Fibroblast of the aortic adventitia (primary cell): ENCODE data around the gene TRIP10. TPM values are rescaled to one million over a fixed set of nuclear protein-coding genes. Genes with fewer than 3 reads are reported as not detected.

ENCODE experiments used
- DNase-seq: peaks from one replicate; pipeline ENCODE4 v3.0.0-alpha.2; 2010; ENCODE audit warnings: low read depth
- H3K4me3 ChIP-seq: 2 replicates; pipeline ENCODE4 v1.5.1; 2011; ENCODE audit warnings: low read depth, mild to moderate bottlenecking, control low read depth, low read length, moderate library complexity
- CTCF ChIP-seq: IDR thresholded peaks from 2 replicates; pipeline ENCODE4 v1.5.1; 2011; ENCODE audit warnings: mild to moderate bottlenecking, low read length, control low read depth, inconsistent platforms; ENCODE audit not compliant: insufficient read depth
- total RNA-seq: library from RNA; depleted of rRNA; stranded (reverse); fragments of >200 nt; gene quantifications from 2 replicates; pipeline ENCODE4 v1.2.3, GENCODE V29; 2012; ENCODE audit warnings: low replicate concordance

The TRIP10 gene
- total RNA-seq, 1 donor: 44.9 TPM

DNA sequence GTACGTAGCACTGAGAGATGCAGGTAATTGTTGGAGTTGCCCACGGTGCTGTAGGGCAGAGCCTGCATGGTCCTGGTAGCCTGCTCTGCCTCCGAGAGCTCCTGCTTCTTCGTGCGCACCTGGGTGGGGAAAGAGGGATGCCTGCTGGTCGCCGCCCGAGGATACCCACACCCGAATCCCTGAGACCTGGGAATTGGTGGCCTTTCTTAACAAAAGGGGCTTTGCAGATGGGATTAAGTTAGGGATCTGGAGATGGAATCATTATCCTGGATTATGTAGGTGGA is 28.5 kb upstream of the TRIP10 start:
- no peak for DNase-seq
- no peak for TF ChIP-seq CTCF
- no peak overlapping the region for H3K4me3 ChIP-seq

- TF ChIP-seq CTCF: no peak
- H3K4me3 ChIP-seq: no peak overlapping the region
- no peak for DNase-seq
Observed at GRCh38 chr19:6711605-6712004, 27.9 kb upstream of the TRIP10 start.

- H3K4me3 ChIP-seq: no peak overlapping the region
- no peak for TF ChIP-seq CTCF
- no peak for DNase-seq
Observed at GRCh38 chr19:6712231-6712630, 27.2 kb upstream of the TRIP10 start.

DNA sequence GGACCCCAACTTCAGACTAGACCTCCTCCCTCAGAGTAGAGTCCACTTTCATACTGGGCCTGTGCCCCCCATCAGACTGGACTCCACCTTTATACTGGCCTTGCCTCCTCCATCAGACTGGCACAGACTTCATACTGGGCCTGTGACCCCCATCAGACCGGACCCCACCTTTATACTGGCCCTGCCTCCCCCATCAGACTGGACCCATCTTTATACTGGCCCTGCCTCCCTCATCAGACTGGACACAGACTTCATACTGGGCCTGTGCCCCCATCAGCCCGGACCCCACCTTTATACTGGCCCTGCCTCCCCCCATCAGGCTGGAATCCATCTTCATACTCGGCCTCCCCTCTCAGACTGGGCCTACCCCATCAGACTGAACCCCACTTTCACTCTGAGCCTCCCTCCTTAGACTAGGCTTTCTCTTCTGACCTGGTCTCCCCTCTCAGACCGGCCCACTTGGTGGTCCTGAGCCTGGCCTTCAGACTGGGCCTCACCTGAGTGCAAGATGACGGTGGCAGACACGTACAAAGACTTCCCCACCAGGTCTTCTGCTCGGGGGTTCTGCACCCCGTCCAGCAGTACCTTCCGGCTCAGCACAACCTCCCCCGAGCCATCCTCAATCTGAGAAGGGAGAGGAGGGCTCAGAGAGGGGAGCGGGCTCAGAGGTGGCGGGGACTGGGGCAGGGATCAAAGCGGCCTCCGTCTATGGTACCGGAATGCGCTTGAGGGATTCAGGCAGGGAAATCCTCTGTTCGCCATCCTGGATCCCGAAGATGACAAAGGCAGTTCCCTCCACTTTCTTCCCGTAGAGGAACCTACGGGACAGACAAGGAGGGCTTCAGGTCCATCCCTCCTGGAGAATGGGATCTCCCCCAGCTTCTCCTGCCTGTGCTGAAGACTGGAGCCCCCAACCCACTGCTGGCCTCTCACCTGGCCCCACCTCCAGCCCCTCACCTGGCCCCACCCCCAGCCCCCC is 26.5 kb upstream of the TRIP10 start:
- DNase-seq: no peak
- H3K4me3 ChIP-seq: no peak overlapping the region
- no peak for TF ChIP-seq CTCF

DNA sequence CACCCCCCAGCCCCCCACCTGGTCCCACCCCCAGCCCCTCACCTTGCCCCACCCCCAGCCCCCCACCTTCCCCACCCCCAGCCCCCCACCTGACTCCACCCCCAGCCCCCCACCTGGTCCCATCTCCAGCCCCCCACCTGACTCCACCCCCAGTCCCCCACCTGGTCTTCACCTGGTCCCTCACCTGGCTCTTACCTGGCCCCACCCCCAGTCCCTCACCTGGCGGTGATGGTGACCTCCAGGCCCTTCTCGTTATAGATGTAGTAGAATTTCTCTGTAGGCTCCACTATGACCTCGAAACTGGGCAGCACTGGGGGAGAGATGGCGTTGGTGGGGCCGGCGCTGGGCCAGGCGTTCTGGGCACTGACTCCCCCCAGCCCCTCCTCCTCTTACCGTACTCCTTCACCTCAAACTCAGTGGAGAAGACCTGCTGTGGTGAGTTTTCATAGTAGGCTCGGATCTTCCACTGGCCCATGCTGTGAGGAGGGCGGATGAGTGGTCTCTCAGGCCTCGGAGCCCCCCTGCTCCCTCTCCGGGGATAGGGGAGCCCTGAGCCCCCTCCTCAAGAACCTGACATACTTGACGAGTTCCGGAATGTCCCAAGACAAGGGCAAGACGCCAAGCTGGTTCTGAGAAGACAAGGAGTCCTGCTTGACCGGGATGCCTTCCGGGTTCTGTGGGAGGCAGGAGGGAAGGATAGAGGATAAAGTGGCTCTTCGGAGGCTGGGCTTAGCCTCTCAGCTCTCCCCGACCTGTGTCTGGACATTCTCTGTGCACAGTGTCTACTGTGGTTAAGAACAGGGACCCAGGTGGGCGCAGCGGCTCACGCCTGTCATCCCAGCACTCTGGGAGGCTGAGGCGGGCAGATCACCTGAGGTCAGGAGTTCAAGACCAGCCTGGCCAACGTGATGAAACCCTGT is 25.4 kb upstream of the TRIP10 start:
- H3K4me3 ChIP-seq: no peak overlapping the region
- no peak for DNase-seq
- no peak for TF ChIP-seq CTCF

DNA sequence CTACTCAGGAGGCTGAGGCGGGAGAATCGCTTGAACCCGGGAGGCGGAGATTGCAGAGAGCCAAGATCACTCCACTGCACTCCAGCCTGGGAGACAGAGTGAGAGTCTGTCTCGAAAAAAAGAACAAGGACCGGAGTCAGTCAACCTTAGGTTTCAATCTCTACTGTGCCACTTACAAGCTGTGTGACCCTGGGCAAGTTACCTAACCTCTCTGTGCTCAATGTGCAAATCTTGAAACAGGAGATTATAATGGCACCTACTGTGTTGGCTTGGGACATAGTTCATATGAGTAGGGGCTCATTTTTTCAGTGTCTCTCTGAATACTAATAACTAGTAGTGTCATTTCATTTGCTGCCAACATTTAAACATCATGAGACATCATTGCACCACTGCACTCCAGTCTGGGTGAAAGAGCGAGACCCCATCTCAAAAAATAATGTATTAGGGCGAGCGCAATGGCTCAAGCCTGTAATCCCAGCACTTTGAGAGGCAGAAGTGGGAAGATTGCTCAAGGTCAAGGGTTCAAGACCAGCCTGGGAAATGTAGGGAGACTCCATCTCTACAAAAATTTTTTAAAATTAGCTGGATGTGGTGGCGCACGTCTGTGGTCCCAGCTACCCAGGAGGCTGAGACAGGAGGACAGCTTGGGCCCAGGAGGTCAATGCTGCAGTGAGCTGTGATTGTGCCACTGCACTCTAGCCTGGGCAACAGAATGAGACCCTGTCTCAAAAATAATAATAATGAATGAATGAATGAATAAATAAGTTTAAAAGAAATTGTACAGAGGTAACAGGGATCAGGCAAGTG is 24.5 kb upstream of the TRIP10 start:
- no peak for DNase-seq
- H3K4me3 ChIP-seq: no peak overlapping the region
- TF ChIP-seq CTCF: no peak
